H9 (cell line): ENCODE data around the gene LILRB5. TPM values are rescaled to one million over a fixed set of nuclear protein-coding genes. Genes with fewer than 3 reads are reported as not detected.

ENCODE experiments used
- DNase-seq: peaks from one replicate; pipeline ENCODE4 v3.0.0-alpha.2; 2017
- H2AFZ ChIP-seq: one replicate; pipeline ENCODE4 v1.6.1; 2013; ENCODE audit warnings: mild to moderate bottlenecking, low read length, control low read depth, moderate library complexity
- H2AK5ac ChIP-seq: 2 replicates; pipeline ENCODE4 v1.6.1; 2013; ENCODE audit warnings: low read length, control low read depth, mixed read lengths; ENCODE audit not compliant: insufficient read length
- H2BK120ac ChIP-seq: one replicate; pipeline ENCODE4 v1.6.1; 2013; ENCODE audit warnings: low read depth, mild to moderate bottlenecking, low read length, control low read depth, inconsistent platforms; ENCODE audit not compliant: poor library complexity, severe bottlenecking
- H2BK12ac ChIP-seq: 2 replicates; pipeline ENCODE4 v1.6.1; 2013; ENCODE audit warnings: low read length, control low read depth, mixed read lengths, low read depth; ENCODE audit not compliant: insufficient read length
- H2BK15ac ChIP-seq: 2 replicates; pipeline ENCODE4 v1.6.1; 2013; ENCODE audit warnings: low read depth, low read length, control low read depth
- H2BK20ac ChIP-seq: one replicate; pipeline ENCODE4 v1.6.1; 2013; ENCODE audit warnings: low read depth, mild to moderate bottlenecking, low read length, control low read depth, inconsistent platforms; ENCODE audit not compliant: poor library complexity, severe bottlenecking
- H2BK5ac ChIP-seq: 2 replicates; pipeline ENCODE4 v1.6.1; 2013; ENCODE audit warnings: low read length, control low read depth, mixed read lengths; ENCODE audit not compliant: insufficient read length
- H3K14ac ChIP-seq: 2 replicates; pipeline ENCODE4 v1.6.1; 2013; ENCODE audit warnings: low read length, control low read depth; ENCODE audit not compliant: insufficient read depth
- H3K18ac ChIP-seq: 2 replicates; pipeline ENCODE4 v1.6.1; 2013; ENCODE audit warnings: low read depth, mild to moderate bottlenecking, mixed read lengths, low read length, control low read depth; ENCODE audit not compliant: insufficient read length
- H3K23ac ChIP-seq: 2 replicates; pipeline ENCODE4 v1.6.1; 2013; ENCODE audit warnings: low read length, control low read depth, mixed read lengths, low read depth; ENCODE audit not compliant: insufficient read length
- H3K23me2 ChIP-seq: 2 replicates; pipeline ENCODE4 v1.6.1; 2013; ENCODE audit warnings: low read depth, mild to moderate bottlenecking, mixed read lengths, low read length, control low read depth; ENCODE audit not compliant: insufficient read length, poor library complexity, severe bottlenecking
- H3K27ac ChIP-seq: 2 replicates; pipeline ENCODE4 v1.5.1; 2013; ENCODE audit warnings: low read length, control low read depth, mixed read lengths, low read depth; ENCODE audit not compliant: insufficient read length
- H3K27me3 ChIP-seq: 2 replicates; pipeline ENCODE4 v1.6.1; 2013; ENCODE audit warnings: low read length, control low read depth, inconsistent platforms; ENCODE audit not compliant: insufficient read depth
- H3K4ac ChIP-seq: 2 replicates; pipeline ENCODE4 v1.6.1; 2013; ENCODE audit warnings: low read depth, mild to moderate bottlenecking, control low read depth, inconsistent platforms, low read length, moderate library complexity
- H3K4me1 ChIP-seq: 2 replicates; pipeline ENCODE4 v1.6.1; 2013; ENCODE audit warnings: low read length, control low read depth, inconsistent platforms; ENCODE audit not compliant: insufficient read depth
- H3K4me2 ChIP-seq: 2 replicates; pipeline ENCODE4 v1.6.1; 2013; ENCODE audit warnings: low read length, control low read depth, mixed read lengths; ENCODE audit not compliant: insufficient read length, insufficient read depth
- H3K56ac ChIP-seq: 2 replicates; pipeline ENCODE4 v1.6.1; 2013; ENCODE audit warnings: low read depth, mild to moderate bottlenecking, mixed read lengths, low read length, control low read depth; ENCODE audit not compliant: insufficient read length
- H3K79me1 ChIP-seq: 2 replicates; pipeline ENCODE4 v1.6.1; 2013; ENCODE audit warnings: low read depth, mild to moderate bottlenecking, moderate library complexity, low read length, control low read depth, inconsistent platforms; ENCODE audit not compliant: insufficient read depth, poor library complexity, severe bottlenecking
- H3K79me2 ChIP-seq: 2 replicates; pipeline ENCODE4 v1.6.1; 2013; ENCODE audit warnings: low read length, control low read depth, inconsistent platforms; ENCODE audit not compliant: insufficient read depth
- H3K9ac ChIP-seq: 2 replicates; pipeline ENCODE4 v1.6.1; 2013; ENCODE audit warnings: low read length, control low read depth, mixed read lengths; ENCODE audit not compliant: insufficient read length; ENCODE audit errors: extremely low read depth
- H3K9me3 ChIP-seq: one replicate; pipeline ENCODE4 v1.6.1; 2013; ENCODE audit warnings: low read depth, low read length, inconsistent platforms; ENCODE audit not compliant: control insufficient read depth
- H3T11ph ChIP-seq: one replicate; pipeline ENCODE4 v1.6.1; 2013; ENCODE audit warnings: mild to moderate bottlenecking, low read length, control low read depth, inconsistent platforms
- H4K20me1 ChIP-seq: one replicate; pipeline ENCODE4 v1.6.1; 2013; ENCODE audit not compliant: control insufficient read depth, insufficient read length, insufficient read depth
- H4K5ac ChIP-seq: 2 replicates; pipeline ENCODE4 v1.6.1; 2013; ENCODE audit warnings: low read depth, mild to moderate bottlenecking, mixed read lengths, low read length, control low read depth; ENCODE audit not compliant: insufficient read length
- H4K8ac ChIP-seq: replicated peaks from 2 replicates; pipeline ENCODE4 v1.6.1; 2013; ENCODE audit warnings: low read length, control low read depth, mixed read lengths, low read depth; ENCODE audit not compliant: insufficient read length
- H4K91ac ChIP-seq: 2 replicates; pipeline ENCODE4 v1.6.1; 2013; ENCODE audit warnings: low read depth, mild to moderate bottlenecking, moderate library complexity, mixed read lengths, low read length, control low read depth; ENCODE audit not compliant: insufficient read length
- H3K27ac Mint-ChIP-seq, 3 experiments: 2 replicates in 2 of 3; 3 replicates in 1 of 3; pipeline ENCODE4 v1.8.0; 2020 to 2021; ENCODE audit warnings: mixed read lengths in 3 of 3, mild to moderate bottlenecking in 1 of 3, moderate library complexity in 1 of 3
- H3K27me3 Mint-ChIP-seq: 2 replicates; pipeline ENCODE4 v1.8.0; 2021; ENCODE audit warnings: low read depth, mild to moderate bottlenecking, moderate library complexity, mixed read lengths
- H3K36me3 Mint-ChIP-seq, 3 experiments: 2 replicates in 2 of 3; 3 replicates in 1 of 3; pipeline ENCODE4 v1.8.0; 2020 to 2021; ENCODE audit warnings: low read depth in 3 of 3, mixed read lengths in 3 of 3; ENCODE audit not compliant: insufficient read depth in 1 of 3
- H3K4me1 Mint-ChIP-seq, 2 experiments: 2 replicates each; pipeline ENCODE4 v1.8.0; 2020; ENCODE audit warnings: mixed read lengths in 2 of 2
- H3K4me3 Mint-ChIP-seq, 2 experiments: 2 replicates in 1 of 2; 3 replicates in 1 of 2; pipeline ENCODE4 v1.8.0; 2020 to 2021; ENCODE audit warnings: mild to moderate bottlenecking in 2 of 2, mixed read lengths in 2 of 2, moderate library complexity in 1 of 2
- H3K9me3 Mint-ChIP-seq, 2 experiments: 2 replicates in 1 of 2; 3 replicates in 1 of 2; pipeline ENCODE4 v1.8.0; 2020; ENCODE audit warnings: mild to moderate bottlenecking in 2 of 2, mixed read lengths in 2 of 2, moderate library complexity in 1 of 2
- CTCF ChIP-seq: fragments of 200-600 bp; sonication (generic); conservative IDR thresholded peaks from 3 replicates; pipeline ENCODE4 v1.8.0; 2021; ENCODE audit warnings: antibody characterized with exemption, mild to moderate bottlenecking
- WGBS: extraction: QIAGEN DNeasy Blood & Tissue Kit; methylation state at CpG from one replicate; pipeline ENCODE4 v1.1.7; 2013; ENCODE audit warnings: missing lambda C conversion rate, low lambda C conversion rate, mixed read lengths; ENCODE audit not compliant: insufficient read length; ENCODE audit errors: extremely low coverage; 5-methylcytosine and 5-hydroxymethylcytosine counted together
- total RNA-seq: library from RNA; stranded (reverse); gene quantifications from 2 replicates; pipeline ENCODE4 v1.2.1, GENCODE V29; 2021

Gene LILRB5
- total RNA-seq, 1 experiment from 2014 or later = 0.09 TPM

GRCh38 chr19:54268936-54269335 lies 11.9 kb upstream of the LILRB5 start:
- Histone ChIP-seq H3K18ac (no peak overlapping the region), H4K5ac (no peak overlapping the region), H3K14ac (no peak overlapping the region), H3K27ac (no peak overlapping the region), H4K91ac (no peak overlapping the region), H3K79me2 (no peaks in the 10 kb centered on the region), H2BK12ac (no peak overlapping the region), H3K4ac (no peak overlapping the region), H2AFZ (no peak overlapping the region), H3K4me2 (no peak overlapping the region), H3K4me1 (no peaks in the 10 kb centered on the region), H3K56ac (no peak overlapping the region), H4K8ac (no peak overlapping the region), H3K27me3 (no peaks in the 10 kb centered on the region), H2BK120ac (no peak overlapping the region), H2BK5ac (no peak overlapping the region), H2BK15ac (no peak overlapping the region), H3K23me2 (no peaks in the 10 kb centered on the region), H4K20me1 (no peaks in the 10 kb centered on the region), H2BK20ac (no peak overlapping the region), H3K23ac (no peak overlapping the region), H3T11ph (no peak overlapping the region), H3K9ac (no peak overlapping the region), H2AK5ac (no peak overlapping the region), H3K79me1 (no peaks in the 10 kb centered on the region), H3K9me3 (no peaks in the 10 kb centered on the region)
- Mint-ChIP-seq H3K4me1 (peaks cover 3 to 9% of the 10 kb centered on the region in 2 experiments; a peak in 2 of 4 replicates), H3K4me3 (no peak overlapping the region), H3K36me3 (no peaks in the 10 kb centered on the region), H3K27ac (no peak overlapping the region), H3K9me3 (peaks cover 0 to 26% of the 10 kb centered on the region in 2 experiments; a peak in 3 of 5 replicates), H3K27me3 (peaks cover 65% of the 10 kb centered on the region)
- whole genome bisulfite sequencing = no CpG with 5 or more reads among the region's 2 CpGs
- no peak for DNase-seq
- no peak for TF ChIP-seq CTCF
